DOHH2 (cell line): ENCODE measurements around the gene DDR1.

ENCODE experiments used
- CTCF ChIP-seq: fragments of 200-600 bp; sonication (generic); IDR thresholded peaks from one replicate; pipeline ENCODE4 v1.5.1; 2014; ENCODE audit warnings: antibody characterized with exemption, mild to moderate bottlenecking, low read depth, low read length; ENCODE audit not compliant: poor library complexity, severe bottlenecking
- EZH2phosphoT487 ChIP-seq: fragments of 200-600 bp; sonication (generic); IDR thresholded peaks from 2 replicates; pipeline ENCODE4 v1.6.1; 2017; ENCODE audit warnings: borderline replicate concordance, mild to moderate bottlenecking, antibody characterized with exemption, low read length, moderate library complexity, mixed read lengths

GRCh38 chr6:30839671-30840070, 44.6 kb upstream of the DDR1 start:
- no peak for TF ChIP-seq CTCF
- no peak for TF ChIP-seq EZH2phosphoT487
